GM19397 (cell line): Measurements from ENCODE around the gene SUOX.
"Not testable (repeated sequence)": the region's sequence is repeated elsewhere in the genome, so short reads cannot be mapped to it uniquely, and the experiment has no call there.

Source experiments
- ATAC-seq: cut with Tn5 transposase; IDR thresholded peaks from one replicate; pipeline ENCODE4 v1.9.1; 2021; ENCODE audit warnings: mild to moderate bottlenecking, moderate library complexity; ENCODE audit not compliant: unreplicated experiment

SUOX gene

DNA sequence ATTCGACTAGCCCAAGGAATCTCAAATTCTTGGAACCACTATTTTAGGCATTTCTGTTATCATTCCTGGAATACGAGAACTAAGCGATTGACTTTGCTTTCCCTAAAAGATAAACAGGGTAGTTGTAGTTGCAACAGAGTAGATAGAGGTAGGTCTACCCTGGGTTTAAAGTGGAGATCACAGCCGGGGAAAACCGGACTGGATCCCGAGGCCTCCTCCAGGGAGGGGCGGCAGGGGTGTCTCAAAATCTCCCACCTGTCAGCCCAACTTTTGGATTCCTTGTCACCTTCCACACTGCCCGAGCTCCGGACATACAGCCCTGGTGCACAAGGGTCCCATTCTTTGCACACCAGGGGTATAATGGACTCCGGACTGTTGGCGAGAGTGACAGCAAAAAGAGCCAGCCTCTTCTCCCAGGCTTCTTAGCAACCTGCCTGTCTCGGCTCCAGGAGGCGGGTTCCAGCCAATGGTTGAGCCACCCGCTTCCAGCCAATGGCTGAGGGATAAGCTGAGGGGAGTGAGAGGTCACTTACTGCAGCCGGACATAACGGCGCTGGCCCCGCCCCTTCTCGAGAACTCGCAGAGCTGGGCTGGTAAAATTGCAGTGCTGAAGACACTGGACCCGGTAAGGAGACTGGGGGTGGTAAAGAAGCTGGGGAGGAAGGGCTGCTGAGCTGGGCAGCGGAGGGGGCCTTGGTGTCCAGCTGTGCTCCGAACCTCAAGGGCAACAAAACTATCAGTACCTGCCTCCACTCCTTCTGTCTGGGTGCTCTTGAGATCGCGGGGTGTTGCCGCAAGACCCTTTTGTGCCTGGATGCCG is at the start of gene SUOX:
TSS of gene SUOX (plus strand) at position 562 of the 820 bp plus-strand sequence. CDS start 4,946 bp downstream, outside the sequence.
- ATAC-seq: peak; percentile 98

GRCh38 chr12:55955344-55955743 is 41.7 kb upstream of the SUOX start:
- ATAC-seq: no peak

DNA sequence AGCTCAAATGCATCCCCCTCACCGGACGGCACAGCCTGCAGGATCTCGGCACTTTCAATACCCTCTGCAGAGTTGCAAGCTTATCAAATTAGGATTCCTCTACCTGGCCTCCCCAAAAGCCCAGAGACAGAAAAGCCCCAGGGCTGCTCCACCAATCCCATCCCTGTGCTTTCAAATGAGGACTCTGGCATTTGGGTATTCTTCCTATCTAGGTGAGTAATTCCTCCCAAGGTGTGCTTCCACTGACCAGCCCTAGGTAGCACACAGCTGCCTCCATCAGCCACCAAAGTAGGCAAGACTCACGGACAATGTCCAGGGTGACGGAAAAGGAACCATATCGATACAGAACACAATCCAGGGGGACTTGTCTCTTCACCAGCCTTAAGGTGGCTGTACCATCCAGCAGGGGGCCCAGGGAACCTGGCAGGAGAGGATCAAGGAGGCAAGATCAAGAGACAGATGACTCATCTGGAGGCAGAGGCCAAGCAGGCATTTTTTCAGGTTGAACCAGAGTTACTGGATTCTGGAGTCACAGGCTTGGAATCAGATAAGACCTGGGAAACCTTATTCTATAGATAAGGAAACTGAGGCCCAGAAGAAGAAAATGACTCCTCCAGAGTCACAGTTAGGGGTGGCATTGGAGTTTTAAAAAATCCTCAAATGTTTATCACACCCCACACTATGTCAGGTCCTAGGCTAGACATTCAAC is 41.1 kb upstream of the SUOX start:
- no peak for ATAC-seq

DNA sequence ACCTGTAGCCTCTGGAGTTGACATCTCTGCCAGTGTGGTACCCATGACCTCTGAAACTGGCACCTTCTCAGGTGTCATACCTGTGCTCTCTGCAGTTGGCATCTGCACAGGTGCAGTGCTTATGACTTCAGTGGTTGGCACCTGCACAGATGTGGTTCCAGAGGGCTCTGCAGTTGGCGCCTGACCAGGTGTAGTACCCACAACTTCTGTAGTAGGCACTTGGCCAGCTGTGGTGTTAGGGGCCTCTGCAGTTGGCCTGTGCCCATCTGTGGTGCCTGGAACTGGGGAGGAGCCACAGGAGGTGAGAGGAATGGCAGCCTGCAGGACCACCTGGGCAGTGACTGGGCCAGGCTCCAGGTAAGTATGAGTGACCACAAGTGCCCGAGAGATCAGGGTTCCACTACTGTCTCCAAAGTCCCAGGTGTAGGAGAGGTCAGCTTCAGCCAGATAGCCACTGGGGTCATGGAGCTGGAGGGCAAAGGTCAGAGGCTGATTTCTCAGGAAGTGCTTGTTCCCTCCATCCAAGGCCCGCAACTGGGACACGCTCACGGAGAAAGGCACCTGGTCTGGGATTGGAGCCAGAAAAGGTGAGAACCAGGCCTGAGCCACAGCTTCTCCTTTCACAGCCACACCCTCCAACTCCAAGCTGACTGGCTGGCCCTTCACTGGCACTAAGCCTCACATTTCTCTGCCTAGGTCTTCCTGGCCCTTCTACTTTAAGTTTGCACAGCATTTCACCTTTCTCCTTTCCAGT is 39.8 kb upstream of the SUOX start:
- ATAC-seq: no peak

DNA sequence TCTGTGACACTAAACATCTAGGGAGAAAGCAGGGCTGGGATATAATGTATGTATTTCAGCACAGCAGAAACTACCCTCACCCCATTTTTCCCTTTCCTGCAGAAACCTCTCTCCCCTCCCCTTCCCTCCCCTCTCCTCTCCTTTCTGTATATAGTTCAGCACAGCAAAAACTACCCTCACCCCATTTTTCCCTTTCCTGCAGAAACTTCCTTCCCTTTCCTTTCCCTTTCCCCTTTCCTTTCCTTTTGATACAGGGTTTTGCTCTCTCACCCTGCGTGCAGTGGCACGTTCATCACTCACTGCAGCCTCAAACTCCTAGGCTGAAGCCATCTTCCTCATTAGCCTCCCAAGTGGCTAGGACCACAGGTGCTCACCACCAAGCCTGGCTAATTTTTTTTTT is 33.3 kb upstream of the SUOX start:
- no peak for ATAC-seq

GRCh38 chr12:55965240-55965639 is 31.8 kb upstream of the SUOX start:
- ATAC-seq: no peak

- no peak for ATAC-seq
Measured at GRCh38 chr12:55965941-55966407, 31.1 kb upstream of the SUOX start, which contains the start of gene PMEL. TSS of gene PMEL (minus strand) at chr12:55966042. CDS start at chr12:55966011, 31 bp downstream.

DNA sequence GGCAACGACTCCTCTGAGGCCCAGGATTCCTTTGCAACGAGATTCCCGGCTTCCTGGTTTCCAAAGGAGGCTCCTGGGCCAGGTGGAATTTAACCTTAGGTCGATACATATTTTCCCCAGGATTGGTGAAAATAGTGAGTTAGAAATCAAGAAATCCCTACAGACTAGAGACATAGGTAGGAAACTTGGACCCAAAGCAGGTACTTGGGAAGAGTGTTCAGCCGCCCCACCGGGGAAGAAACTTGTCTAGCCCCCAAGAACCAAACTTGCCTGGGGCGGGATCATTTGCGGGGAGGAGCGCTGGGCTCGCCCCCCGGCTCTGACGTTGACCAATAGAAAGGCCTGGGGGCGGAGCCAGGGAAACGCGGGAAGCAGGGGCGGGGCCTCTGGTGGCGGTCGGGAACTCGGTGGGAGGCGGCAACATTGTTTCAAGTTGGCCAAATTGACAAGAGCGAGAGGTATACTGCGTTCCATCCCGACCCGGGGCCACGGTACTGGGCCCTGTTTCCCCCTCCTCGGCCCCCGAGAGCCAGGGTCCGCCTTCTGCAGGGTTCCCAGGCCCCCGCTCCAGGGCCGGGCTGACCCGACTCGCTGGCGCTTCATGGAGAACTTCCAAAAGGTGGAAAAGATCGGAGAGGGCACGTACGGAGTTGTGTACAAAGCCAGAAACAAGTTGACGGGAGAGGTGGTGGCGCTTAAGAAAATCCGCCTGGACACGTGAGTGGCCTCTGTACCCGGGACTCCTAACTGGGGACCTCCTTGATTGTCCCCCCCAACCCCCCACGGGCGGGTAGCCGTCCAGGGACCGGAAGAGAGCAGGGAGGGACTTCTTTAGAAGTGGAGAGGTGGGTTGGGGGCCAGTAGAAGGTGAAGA is 30.4 kb upstream of the SUOX start, which contains the start of gene CDK2:
TSS of gene CDK2 (plus strand) at position 423 of the 874 bp plus-strand sequence. CDS start at position 602, 179 bp downstream.
- peak; percentile 89 for ATAC-seq

- ATAC-seq: no peak
Measured at GRCh38 chr12:55969356-55969755, 27.7 kb upstream of the SUOX start.

DNA sequence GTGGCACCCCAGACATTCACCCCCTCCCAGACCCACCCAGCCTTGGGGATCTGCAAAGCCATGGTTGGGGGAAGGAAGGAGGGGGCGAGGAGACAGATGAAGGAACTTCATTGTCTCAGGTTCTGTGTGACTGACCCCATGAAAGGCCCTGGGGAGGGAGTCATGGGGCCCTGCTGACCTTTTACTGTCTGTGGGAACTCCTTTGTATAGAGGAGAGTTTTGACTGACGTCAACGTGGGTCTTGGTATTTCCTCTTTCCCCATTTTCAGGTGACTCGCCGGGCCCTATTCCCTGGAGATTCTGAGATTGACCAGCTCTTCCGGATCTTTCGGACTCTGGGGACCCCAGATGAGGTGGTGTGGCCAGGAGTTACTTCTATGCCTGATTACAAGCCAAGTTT is 26.3 kb upstream of the SUOX start:
- ATAC-seq: no peak

GRCh38 chr12:55972042-55972441 is 25.0 kb upstream of the SUOX start:
- ATAC-seq: no peak

DNA sequence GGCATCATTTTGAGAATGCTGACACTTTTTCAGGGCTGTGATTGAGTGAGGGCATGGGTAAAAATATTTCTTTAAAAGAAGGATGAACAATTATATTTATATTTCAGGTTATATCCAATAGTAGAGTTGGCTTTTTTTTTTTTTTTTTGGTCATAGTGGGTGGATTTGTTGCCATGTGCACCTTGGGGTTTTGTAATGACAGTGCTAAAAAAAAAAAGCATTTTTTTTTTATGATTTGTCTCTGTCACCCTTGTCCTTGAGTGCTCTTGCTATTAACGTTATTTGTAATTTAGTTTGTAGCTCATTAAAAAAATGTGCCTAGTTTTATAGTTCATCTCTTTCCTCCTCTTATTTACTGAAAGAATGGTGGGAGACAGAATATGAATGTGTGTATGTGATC is 24.6 kb upstream of the SUOX start:
- no peak for ATAC-seq

DNA sequence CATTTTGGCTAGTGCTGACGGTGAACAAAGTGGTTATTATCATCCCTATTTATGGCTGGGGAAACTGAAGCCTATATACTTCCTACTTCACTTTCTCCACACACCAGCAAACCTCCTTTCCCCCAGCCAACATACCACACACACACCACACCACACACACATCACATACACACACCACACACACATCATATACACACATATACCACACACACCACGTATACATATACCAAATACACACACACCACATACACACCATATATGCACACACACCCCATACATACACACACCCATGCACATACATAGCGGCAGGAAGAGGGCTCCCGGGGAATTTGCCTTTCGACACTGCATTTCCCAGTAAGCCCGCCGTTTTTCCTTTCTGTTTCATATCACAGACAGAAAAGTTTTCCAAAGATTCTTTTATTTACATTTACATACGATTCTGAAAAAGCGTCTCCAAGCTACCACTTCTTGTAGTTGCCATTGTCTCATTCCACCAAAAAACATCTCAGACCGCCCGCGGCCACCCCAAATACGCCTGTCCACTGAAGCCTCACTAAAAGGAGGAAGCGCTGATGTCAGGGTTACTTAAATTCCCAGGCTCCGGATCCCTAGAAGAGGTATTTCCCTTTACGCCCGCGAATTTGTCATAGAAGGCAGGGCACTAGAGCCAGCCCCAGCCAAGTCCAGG is 24.0 kb upstream of the SUOX start:
- ATAC-seq: no peak

DNA sequence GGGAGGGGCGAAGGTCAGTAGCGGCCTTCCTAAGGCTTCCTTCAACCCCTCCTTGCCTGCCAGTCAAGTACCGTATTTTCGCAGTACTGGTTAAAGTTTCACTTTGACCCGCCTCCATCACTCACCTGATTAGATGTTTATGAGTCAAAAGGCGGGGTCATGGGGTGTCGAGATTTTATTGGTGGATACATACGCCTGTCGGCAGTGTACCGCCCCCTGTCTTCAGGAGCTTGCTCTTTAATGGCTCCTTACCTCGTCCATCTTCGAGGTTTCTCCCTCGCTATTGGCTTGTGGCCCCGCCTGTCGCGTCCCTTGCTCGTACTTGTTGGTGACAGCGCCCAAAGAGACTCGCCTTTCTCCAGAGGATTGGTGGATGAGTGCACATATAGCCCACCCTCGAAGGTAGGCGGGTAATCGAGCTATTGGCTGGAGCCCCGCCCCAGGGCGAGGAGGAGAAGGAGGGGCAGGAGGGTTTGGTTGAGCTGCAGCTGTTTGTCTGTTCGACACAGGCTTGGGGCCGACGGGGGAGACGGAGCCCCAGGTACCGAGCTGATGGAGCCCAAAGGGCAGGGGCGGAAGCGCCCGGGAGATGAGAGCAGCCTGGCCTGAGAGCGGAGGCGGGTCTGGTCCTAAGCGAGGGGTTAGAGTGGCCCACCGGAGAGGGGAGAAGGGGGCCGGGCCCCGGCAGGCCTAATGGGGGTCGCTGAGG is 23.3 kb upstream of the SUOX start, which contains the start of gene RAB5B:
TSS of gene RAB5B (plus strand) at position 480 of the 709 bp plus-strand sequence. CDS start 12,883 bp downstream, outside the sequence.
- peak; percentile 91 for ATAC-seq

- ATAC-seq: peak; percentile 15
Measured at GRCh38 chr12:55974308-55974730, 22.8 kb upstream of the SUOX start.

DNA sequence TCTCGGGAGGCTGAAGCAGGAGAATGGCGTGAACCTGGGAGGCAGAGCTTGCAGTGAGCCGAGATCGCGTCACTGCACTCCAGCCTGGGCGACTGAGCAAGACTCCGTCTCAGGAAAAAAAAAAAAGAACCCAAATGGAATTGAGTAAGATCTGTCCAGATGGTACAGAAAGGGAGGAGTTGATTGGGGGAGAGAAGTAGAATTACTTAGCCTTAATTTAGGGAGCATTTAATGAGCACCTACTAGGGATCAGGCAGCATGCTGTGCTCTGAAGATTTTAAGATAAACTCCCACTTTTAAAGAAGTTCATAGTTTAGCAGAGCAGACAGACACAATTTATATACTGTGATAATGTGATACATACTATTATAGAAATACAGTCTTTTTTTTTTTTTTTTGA is 18.7 kb upstream of the SUOX start:
- no peak for ATAC-seq

- no peak for ATAC-seq
Measured at GRCh38 chr12:55979069-55979468, 18.0 kb upstream of the SUOX start.

- not testable (repeated sequence) for ATAC-seq
Measured at GRCh38 chr12:55981882-55982281, 15.2 kb upstream of the SUOX start.
